Left renal cortex interstitium (tissue), 4 donors: Measurements from ENCODE around the gene TLCD2. TPM values are rescaled to one million over a fixed set of nuclear protein-coding genes. Genes with fewer than 3 reads are reported as not detected.
"Not testable (repeated sequence)": the region's sequence is repeated elsewhere in the genome, so short reads cannot be mapped to it uniquely, and the experiment has no call there.

Experiments
- DNase-seq, 4 donors: peaks; one replicate each; pipeline ENCODE4 v3.0.0-alpha.2; 2013; ENCODE audit warnings: low read depth in 4 of 4, low spot score in 2 of 4, missing footprints in 1 of 4
- polyA plus RNA-seq, 4 donors: library from polyadenylated mRNA; unstranded; fragments of 120-200 nt; gene quantifications; one replicate each; pipeline ENCODE4 v1.2.1, GENCODE V29; 2013; ENCODE audit not compliant: insufficient read length in 4 of 4

The TLCD2 gene
- polyA plus RNA-seq, 4 donors: 5.3 to 7.0 (median 6.4) TPM

- DNase-seq: no peak
Measured at GRCh38 chr17:1736348-1737281, 26.4 kb upstream of the TLCD2 start.

DNA sequence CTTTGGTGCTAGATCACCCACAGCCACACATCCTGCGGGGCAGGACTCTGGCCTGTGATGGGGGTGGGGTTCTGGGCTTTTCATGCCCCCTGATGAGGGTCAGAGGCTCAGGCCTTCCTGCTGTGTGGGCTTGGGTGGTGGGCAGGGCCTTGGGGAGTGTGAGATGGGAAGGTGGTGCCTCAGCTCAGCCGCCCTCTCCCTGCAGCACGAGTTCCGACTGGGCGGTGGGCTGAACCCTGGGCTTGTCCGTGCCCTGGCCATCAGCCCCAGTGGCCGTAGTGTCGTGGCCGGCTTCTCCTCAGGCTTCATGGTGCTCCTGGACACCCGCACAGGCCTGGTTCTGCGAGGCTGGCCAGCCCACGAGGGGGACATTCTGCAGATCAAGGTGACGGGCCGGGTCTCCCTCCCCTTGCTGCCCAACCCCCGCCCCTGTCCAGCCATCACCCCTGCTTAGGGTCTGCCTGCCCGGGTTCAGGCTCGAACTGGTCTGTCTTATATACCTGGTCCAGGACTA lies 25.7 kb upstream of the TLCD2 start:
- no peak for DNase-seq

- no peak for DNase-seq
Measured at GRCh38 chr17:1735418-1735817, 25.2 kb upstream of the TLCD2 start.

DNA sequence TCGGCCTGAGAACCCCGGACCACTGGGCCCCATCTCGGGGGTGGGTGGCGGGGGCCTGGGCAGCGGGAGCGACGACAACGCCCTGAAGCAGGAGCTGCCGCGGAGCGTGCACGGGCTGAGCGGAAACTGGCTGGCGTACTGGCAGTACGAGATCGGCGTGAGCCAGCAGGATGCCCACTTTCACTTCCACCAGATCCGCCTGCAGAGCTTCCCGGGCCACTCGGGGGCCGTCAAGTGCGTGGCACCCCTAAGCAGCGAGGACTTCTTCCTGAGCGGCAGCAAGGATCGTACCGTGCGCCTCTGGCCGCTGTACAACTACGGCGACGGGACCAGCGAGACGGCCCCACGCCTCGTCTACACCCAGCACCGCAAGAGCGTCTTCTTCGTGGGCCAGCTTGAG lies 23.6 kb upstream of the TLCD2 start:
- DNase-seq: no peak

DNA sequence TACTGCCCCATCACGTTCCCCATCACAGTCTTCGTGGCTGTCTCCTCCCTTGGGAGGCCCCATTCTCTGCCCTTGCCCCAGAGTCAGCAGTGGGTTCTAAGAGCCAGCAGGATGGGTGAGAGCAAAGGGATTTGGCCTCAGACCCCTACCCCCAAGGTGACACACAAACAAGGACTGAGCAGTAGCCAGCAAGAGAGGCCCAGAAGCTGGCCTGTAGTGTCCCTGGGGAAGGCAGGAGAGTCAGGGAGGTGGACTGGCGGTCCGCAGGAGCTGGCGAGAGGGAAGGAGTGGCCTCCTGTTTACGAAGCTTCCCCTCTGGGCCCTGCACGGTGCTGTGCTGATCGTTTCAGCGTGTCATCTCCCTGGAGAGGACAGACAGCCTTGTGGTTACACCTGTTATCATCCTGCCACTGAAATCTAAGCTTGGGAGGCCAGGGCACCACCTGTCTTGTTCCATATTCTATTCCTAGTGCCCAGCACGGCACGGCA lies 22.7 kb upstream of the TLCD2 start:
- no peak for DNase-seq

DNA sequence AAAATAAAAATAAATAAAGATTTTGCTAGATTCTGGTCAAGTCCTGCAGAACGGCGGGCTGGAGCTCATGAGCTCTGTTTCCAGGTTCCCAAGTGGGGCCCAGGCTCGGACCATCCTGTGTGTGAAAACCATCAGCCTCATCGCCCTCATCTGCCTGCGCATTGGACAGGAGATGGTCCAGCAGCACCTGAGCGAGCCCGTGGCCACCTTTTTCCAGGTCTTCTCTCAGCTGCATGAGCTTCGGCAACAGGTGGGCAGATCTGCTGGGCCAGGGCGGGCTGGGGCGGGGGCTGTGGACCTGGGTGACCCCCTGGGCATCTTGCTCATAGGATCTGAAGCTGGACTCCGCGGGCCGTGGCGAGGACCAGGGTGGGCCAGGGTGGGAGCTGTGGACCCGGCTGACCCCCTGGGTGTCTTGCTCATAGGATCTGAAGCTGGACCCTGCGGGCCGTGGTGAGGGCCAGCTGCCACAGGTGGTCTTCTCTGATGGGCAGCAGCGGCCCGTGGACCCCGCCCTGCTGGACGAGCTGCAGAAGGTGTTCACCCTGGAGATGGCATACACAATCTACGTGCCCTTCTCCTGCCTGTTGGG lies 22.2 kb upstream of the TLCD2 start:
- DNase-seq: no peak

DNA sequence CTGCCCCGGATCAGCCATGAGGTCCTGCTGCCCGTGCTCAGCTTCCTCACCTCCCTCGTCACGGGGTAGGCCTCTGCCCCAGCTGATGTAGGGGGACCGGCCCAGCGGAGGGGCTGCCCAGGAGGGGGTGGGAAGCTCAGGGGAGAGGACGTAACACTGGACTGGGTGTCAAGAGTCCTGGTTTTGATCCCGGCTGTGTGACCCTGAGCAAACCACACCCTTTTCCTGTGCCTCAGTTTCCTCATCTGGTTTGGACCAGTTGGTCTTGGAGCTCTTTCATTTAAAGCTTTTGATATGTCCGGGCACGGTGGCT lies 21.0 kb upstream of the TLCD2 start:
- DNase-seq: no peak

DNA sequence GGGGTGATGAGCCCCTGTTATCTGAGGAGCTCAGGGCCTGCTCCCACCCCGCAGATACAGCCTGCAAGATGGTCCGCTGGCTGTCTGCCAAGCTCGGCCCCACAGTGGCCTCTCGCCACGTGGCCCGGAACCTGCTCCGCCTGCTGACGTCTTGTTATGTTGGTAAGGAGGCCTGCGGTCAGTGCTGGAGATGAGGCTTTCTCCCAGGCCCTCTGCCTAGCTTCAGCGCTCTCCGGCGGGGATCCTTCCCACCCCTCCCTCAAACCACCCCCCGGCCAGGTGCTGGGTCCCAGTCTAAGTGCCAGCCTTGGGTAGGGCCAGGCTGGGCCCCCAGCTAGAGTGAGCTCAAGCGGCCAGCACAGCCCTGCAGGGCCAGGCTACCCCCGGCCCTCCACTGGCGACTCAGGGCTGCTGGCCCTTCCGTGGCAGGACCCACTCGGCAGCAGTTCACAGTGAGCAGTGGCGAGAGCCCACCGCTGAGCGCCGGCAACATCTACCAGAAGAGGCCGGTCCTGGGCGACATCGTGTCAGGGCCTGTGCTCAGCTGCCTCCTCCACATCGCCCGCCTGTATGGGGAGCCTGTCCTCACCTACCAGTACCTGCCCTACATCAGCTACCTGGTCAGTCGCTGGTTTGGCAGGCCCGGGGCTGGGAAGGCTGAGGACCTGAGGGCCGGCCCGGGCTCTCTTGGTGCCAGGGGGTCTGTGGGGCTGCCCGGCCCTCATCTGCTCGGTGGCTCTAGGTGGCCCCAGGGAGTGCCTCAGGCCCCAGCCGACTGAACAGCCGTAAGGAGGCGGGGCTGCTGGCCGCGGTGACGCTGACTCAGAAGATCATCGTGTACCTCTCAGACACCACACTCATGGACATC lies 20.4 kb upstream of the TLCD2 start:
- DNase-seq: no peak

DNA sequence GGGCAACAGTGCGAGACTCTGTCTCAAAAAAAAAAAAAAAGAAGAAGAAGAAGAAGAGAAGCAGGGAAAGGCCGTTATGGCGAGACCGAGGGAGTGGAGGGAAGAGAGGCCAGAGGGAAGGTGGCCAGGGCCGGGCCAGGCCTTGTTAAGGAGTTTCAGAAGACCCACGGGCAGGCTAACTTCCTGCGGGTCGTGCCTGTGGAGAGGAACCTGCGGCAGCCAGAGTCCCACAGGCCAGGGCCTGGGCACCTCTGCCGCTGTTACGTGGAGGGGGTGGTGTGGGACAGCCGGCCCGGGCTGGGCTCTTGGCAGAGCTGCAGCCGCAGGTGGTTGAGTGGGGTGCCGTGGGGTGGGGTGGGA lies 19.8 kb upstream of the TLCD2 start:
- DNase-seq: no peak

DNA sequence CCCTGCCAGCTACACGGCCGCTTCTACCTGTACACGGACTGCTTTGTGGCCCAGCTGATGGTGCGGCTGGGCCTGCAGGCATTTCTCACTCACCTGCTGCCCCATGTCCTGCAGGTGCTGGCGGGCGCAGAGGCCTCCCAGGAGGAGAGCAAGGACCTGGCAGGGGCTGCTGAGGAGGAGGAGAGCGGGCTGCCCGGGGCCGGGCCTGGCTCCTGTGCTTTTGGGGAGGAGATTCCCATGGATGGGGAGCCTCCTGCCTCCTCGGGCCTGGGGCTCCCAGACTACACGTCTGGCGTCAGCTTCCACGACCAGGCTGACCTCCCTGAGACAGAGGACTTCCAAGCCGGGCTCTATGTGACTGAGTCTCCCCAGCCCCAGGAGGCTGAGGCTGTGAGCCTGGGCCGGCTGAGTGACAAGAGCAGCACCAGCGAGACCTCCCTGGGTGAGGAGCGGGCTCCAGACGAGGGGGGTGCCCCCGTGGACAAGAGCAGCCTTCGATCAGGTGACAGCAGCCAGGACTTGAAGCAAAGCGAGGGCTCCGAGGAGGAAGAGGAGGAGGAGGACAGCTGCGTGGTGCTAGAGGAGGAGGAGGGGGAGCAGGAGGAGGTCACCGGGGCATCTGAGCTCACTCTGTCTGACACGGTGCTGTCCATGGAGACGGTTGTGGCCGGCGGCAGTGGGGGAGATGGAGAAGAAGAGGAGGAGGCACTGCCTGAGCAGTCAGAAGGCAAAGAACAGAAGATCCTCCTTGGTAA lies 17.9 kb upstream of the TLCD2 start:
- DNase-seq: no peak

DNA sequence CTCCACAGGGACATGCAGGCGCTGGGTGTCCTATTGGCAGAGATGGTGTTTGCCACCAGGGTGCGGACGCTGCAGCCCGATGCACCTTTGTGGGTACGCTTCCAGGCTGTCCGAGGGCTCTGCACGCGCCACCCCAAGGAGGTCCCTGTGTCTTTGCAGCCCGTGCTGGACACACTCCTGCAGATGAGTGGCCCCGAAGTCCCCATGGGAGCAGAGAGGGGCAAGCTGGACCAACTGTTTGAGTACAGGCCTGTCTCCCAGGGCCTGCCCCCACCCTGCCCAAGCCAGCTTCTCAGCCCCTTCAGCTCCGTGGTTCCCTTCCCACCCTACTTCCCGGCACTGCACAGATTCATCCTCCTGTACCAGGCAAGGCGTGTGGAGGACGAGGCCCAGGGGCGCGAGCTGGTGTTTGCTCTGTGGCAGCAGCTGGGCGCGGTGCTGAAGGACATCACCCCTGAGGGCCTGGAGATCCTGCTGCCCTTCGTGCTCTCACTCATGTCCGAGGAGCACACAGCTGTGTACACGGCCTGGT lies 17.1 kb upstream of the TLCD2 start:
- no peak for DNase-seq

DNA sequence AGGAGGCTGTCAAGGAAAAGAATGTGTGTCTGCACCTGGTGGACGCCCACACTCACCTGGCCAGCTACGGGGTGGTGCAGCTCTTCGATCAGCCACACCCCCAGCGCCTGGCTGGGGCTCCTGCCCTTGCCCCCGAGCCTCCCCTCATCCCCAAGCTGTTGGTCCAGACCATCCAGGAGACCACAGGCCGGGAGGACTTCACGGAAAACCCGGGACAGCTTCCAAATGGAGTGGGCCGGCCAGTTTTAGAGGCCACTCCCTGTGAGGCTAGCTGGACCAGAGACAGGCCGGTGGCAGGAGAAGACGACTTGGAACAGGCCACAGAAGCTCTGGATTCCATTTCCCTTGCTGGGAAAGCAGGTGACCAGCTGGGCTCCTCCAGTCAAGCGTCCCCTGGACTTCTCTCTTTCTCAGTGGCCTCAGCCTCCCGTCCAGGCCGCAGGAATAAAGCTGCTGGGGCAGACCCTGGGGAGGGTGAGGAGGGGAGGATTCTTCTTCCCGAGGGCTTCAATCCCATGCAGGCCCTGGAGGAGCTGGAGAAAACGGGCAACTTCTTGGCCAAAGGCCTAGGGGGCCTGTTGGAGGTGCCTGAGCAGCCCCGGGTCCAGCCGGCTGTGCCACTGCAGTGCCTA lies 16.6 kb upstream of the TLCD2 start:
- no peak for DNase-seq

GRCh38 chr17:1725642-1726511 lies 15.7 kb upstream of the TLCD2 start:
- no peak for DNase-seq

DNA sequence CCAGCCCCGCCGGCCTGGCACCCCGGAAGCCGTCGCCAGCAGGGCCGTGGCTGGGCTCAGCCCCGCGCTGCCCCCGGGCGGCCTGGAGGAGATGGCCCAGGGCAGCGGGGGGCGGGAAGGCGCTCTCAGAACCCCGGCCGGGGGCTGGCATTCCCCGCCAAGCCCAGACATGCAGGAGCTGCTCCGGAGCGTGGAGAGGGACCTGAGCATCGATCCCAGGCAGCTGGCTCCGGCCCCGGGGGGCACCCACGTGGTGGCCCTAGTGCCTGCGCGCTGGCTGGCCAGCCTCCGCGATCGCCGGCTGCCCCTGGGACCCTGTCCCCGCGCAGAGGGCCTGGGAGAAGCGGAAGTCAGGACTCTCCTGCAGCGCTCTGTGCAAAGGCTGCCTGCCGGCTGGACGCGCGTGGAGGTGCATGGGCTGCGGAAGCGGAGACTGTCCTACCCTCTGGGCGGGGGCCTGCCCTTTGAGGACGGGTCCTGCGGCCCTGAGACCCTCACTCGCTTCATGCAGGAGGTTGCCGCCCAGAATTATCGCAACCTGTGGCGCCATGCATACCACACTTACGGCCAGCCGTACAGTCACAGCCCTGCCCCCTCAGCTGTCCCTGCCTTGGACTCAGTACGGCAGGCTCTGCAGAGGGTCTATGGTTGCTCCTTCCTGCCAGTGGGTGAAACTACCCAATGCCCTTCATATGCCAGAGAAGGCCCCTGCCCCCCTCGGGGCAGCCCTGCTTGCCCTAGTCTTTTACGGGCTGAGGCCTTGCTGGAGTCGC lies 14.9 kb upstream of the TLCD2 start:
- DNase-seq: no peak

GRCh38 chr17:1724351-1724868 lies 14.2 kb upstream of the TLCD2 start, which contains the start of gene WDR81:
WDR81 (plus strand) TSS chr17:1724704; CDS start chr17:1724960, 256 bp downstream.
- peak in 1 of 4 donors; percentile 81 for DNase-seq

- not testable (repeated sequence) for DNase-seq
Measured at GRCh38 chr17:1722022-1722421, 11.8 kb upstream of the TLCD2 start.

- no peak for DNase-seq
Measured at GRCh38 chr17:1720856-1721386, 10.7 kb upstream of the TLCD2 start.
